WTC11 (cell line): ENCODE results near the gene CDC73.

Source experiments
- ATF3 ChIP-seq: sonication (generic); formaldehyde crosslinking; conservative IDR thresholded peaks from 2 replicates; pipeline ENCODE4 v1.8.1; 2022; ENCODE audit warnings: mild to moderate bottlenecking, missing genetic modification reagents
- MAX ChIP-seq: sonication (generic); formaldehyde crosslinking; IDR thresholded peaks from 2 replicates; pipeline ENCODE4 v1.8.0; 2022; ENCODE audit warnings: mild to moderate bottlenecking, missing genetic modification reagents
- TF ChIP-seq, protein P1 (sequence below): fragments of 250-450 bp; sonication (Bioruptor Pico); IDR thresholded peaks from 2 replicates; pipeline ENCODE4 v1.8.0; 2021; ENCODE audit warnings: mild to moderate bottlenecking

DNA sequence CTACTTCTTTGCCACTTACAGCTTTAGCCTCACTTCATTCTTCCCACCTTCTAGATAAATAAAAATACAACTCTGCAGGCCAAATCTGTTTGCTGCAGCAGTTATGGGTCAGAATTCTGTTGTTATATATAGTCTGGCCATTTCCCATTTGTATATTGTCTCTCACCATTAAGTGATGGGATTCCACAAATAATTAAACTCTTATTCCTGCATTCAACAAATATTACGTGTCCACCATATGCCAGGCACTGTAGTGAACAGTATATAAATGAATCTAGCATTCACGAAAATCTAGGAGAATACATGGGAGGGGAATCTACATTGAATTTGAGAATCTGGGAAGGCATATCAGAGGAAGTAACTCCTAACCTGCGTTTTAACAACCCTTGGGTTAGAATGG lies 11.0 kb upstream of the CDC73 start:
- TF ChIP-seq, protein P1, sequence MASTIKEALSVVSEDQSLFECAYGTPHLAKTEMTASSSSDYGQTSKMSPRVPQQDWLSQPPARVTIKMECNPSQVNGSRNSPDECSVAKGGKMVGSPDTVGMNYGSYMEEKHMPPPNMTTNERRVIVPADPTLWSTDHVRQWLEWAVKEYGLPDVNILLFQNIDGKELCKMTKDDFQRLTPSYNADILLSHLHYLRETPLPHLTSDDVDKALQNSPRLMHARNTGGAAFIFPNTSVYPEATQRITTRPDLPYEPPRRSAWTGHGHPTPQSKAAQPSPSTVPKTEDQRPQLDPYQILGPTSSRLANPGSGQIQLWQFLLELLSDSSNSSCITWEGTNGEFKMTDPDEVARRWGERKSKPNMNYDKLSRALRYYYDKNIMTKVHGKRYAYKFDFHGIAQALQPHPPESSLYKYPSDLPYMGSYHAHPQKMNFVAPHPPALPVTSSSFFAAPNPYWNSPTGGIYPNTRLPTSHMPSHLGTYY (CRISPR knock-in tag), result no peak
- TF ChIP-seq ATF3, result no peak
- TF ChIP-seq MAX (CRISPR knock-in tag), result no peak
